GM23248 (cell line): ENCODE results near the gene TNS2.

Source experiments
- EZH2 ChIP-seq: fragments of 200-600 bp; sonication (generic); IDR thresholded peaks from 2 replicates; pipeline ENCODE4 v1.6.1; 2018; ENCODE audit warnings: antibody characterized with exemption, mild to moderate bottlenecking; ENCODE audit not compliant: insufficient read depth, poor library complexity, severe bottlenecking
- EZH2phosphoT487 ChIP-seq: fragments of 200-600 bp; sonication (generic); IDR thresholded peaks from 2 replicates; pipeline ENCODE4 v1.6.1; 2018; ENCODE audit warnings: antibody characterized with exemption, moderate library complexity, mild to moderate bottlenecking, low read depth; ENCODE audit not compliant: insufficient read depth

- TF ChIP-seq EZH2phosphoT487 (no peak), EZH2 (no peak)
Observed at GRCh38 chr12:53064613-53065436, 15.0 kb downstream of the TNS2 start.
